Stimulated activated naive CD8-positive, alpha-beta T cell treated with anti-CD3 and anti-CD28 coated beads, Interleukin-15, Interleukin-2, amounts not matched to agents 100 U/mL and 50 U/mL, for 24 hours (primary cell): ENCODE data around the gene HBZ.
A peak's percentile ranks its signal among the peaks of the same experiment; 100 is the strongest.
"Not testable (repeated sequence)": the region's sequence is repeated elsewhere in the genome, so short reads cannot be mapped to it uniquely, and the experiment has no call there.

ENCODE experiments used
- ATAC-seq: fragments of 150-1000 bp; cut with Tn5 transposase; one replicate; pipeline ENCODE4 v1.10.0; 2021
- DNase-seq: peaks from one replicate; pipeline ENCODE4 v3.0.0; 2021

HBZ gene

GRCh38 chr16:152141-153128 is at the start of gene HBZ:
Gene HBZ (plus strand): TSS chr16:152644. CDS start chr16:152910, 266 bp downstream.
- ATAC-seq, result peak; percentile 30
- DNase-seq, result no peak

- ATAC-seq (no peak), DNase-seq (no peak)
Measured at GRCh38 chr16:104355-104754, 48.1 kb upstream of the HBZ start.

- ATAC-seq (no peak), DNase-seq (no peak)
Measured at GRCh38 chr16:104928-105327, 47.5 kb upstream of the HBZ start.

GRCh38 chr16:105521-105920 is 46.9 kb upstream of the HBZ start:
- DNase-seq, result no peak

GRCh38 chr16:106623-107324 is 45.7 kb upstream of the HBZ start:
- DNase-seq, result peak; percentile 46
- peak; percentile 65 for ATAC-seq

More at GRCh38 chr16:105521-105920, 46.9 kb upstream of the HBZ start:
- ATAC-seq, result no peak

GRCh38 chr16:112153-112840 is 40.1 kb upstream of the HBZ start:
- ATAC-seq (no peak), DNase-seq (no peak)

DNA sequence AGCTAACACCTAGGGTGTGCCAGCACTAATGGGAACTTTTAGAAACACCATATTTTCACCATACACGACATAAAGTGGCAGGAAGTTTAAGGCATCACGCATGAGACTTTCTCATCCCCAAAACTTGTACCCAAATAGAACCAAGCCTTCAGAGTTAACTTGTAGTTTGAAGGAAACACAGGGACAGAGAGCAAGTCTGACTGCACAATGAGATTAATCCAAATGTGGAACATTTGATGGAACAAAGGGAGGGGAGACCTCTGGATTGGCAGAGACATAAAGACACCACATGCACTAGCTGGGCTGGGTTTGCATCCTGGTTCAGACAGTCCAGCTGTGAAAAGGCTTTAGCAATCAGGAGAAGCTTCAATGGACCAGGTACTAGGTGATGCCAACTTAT is 38.1 kb upstream of the HBZ start:
- ATAC-seq (no peak), DNase-seq (no peak)

GRCh38 chr16:116015-116414 is 36.4 kb upstream of the HBZ start:
- no peak for DNase-seq
- no peak for ATAC-seq

GRCh38 chr16:117379-118365 is 34.8 kb upstream of the HBZ start:
- ATAC-seq (peak; percentile 84), DNase-seq (peak; percentile 77)

- no peak for ATAC-seq
- no peak for DNase-seq
Measured at GRCh38 chr16:118857-119256, 33.6 kb upstream of the HBZ start.

DNA sequence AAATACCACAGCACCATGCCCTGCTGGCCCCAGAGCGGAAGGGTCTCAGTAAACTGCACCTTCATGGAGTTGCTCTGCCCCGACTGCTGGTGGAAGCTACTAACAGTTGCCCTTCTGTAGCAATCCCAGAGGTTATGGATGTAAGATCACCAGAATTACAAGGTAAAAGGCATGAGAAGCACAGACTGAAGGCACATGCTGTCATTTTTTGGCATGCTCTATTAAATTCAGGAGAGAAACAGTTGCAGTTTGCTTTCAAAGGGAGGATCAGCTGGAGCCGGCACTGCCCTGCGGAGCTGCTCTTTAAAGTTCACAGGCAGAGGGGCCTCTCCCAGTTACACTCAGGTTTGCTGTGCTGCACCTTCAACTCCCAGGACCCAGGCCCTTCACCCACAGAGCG is 33.1 kb upstream of the HBZ start:
- DNase-seq (no peak), ATAC-seq (no peak)

DNA sequence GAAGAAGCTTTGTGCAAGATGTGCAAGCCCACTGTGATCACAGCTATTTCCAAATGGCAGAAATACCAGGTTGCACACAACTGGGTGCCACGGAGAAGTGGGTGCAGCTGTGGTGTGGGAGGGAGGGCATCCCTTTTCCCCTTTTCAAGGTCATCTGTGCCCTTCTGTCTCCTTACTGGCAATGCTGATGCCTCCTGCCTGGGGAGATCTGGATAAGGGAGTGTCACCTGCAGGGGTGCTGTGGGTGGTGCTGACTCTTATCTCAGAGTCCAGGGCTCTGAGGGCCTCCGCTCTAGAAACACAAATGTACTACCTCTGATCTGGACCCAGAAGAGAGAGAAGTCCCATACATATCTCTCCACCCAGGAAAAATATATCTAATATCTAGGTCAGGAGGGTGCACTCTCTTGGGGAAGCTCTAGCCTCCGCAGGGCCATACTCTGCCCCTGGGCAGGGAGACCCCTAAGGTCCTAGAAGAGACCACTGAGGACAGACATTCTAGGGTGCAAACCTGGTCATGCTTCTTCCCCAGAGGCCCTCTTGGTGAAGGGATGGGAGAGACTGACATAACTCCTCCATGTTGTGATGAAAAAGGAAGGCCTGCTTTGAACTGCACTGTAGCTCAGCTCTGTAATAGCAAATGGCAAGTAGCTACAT is 32.5 kb upstream of the HBZ start:
- ATAC-seq (no peak), DNase-seq (no peak)

DNA sequence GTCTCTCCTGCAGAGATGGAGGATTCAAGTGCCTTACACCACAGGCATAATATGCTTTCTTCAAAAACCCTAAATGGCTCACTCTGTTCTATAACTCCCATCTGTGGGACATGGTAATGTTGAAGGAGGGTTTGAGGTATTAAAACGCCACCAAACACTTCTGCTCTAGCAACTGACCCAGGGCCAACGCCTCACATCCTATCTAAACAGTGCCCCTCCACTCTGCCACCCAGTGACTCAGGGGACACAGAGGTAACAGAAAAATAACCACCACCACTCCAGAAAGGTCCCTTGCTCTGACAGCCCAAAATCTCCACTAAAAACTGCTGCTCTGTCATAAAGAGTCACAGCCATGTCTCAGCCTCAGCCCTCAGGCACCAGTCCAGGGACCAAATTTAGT is 31.7 kb upstream of the HBZ start:
- no peak for DNase-seq
- no peak for ATAC-seq

DNA sequence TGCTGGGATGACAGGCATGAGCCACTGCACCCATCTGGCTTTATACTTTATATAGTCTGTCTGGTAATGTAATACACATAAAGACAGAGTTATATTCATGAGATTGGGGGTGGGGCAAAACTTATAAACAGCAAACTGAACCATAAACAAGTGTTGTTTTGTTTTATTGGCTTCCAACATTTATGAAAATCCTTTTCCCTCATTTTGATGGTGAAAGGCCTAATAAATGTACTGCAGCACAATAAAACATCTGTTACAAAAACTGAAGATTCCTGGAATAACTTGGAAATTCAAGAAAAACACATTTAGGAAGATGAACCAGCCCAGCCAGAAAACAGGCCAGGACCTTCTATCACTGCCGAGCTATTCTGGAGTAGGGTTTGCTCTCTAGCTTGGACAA is 30.1 kb upstream of the HBZ start:
- no peak for ATAC-seq
- DNase-seq, result no peak

DNA sequence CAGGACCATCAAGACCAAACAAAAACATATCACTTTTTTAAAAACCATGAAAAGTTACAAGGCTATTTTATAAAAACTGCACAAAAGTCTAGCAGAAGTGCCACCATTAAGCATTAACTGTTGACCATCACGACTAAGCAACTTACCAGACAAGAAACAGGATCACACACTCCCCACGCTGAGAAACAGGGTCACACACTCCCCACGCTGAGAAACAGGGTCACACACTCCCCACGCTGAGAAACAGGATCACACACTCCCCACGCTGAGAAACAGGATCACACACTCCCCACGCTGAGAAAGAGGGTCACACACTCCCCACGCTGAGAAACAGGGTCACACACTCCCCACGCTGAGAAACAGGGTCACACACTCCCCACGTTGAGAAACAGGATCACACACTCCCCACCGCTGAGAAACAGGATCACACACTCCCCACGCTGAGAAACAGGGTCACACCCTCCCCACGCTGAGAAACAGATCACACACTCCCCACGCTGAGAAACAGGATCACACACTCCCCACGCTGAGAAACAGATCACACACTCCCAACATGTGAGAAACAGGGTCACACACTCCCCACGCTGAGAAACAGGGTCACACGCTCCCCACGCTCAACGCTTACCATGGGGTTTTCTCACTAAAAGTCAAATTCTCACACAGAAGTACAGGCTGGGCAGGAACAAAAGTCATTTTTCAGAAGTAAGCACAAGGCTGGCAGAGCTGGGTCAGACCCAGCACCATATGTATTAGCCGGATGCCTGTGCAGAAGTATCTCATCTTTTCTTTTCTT is 28.7 kb upstream of the HBZ start:
- not testable (repeated sequence) for ATAC-seq, DNase-seq

DNA sequence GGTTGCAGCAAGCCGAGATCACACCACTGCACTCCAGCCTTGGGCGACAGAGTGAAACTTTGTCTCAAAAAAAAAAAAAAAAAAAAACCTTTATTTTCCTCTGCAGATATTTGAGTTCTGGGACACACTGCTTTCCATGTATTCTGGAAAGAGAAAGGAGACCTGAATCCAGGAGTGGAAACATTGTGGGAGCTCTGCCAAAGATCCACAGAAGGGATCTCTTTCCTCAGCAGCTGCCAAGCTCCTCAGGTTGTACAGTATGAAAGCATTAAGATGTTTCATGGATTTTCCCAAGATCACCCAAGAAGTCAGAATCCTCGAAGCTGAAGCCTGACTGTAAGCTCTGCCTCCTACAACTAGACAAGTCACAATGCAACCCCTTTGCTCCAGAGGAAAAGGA is 27.4 kb upstream of the HBZ start:
- ATAC-seq (no peak), DNase-seq (no peak)

- ATAC-seq (peak; percentile 62), DNase-seq (no peak)
Measured at GRCh38 chr16:129075-129474, 23.4 kb upstream of the HBZ start.

DNA sequence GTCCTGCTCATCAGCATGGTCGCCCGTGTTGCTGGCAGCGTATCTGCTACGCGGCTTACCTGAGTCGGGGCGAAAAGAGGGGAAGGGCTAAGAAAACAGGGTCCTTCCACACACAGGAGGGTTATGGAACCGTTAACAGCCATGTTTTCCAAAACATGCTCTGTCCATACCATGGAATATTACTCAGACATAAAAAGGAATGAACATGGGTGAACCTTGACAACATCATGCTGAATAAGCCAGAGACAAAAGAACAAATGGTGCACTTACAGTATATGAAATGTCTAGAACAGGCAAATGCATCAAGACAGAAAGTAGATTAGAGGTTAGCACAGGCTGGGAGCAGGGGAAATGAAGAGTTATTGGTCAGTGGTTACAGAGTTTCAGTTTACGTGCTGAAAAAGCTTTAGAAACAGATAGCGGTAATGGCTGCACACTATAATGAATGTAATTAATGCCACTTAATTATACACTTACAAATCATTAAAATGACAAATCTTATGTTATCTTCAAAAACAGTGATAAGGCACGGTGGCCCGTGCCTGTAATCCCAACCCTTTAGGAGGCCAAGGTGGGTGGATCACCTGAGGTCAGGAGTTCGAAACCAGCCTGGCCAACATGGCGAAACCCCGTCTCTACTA is 21.8 kb upstream of the HBZ start:
- ATAC-seq (no peak), DNase-seq (no peak)

DNA sequence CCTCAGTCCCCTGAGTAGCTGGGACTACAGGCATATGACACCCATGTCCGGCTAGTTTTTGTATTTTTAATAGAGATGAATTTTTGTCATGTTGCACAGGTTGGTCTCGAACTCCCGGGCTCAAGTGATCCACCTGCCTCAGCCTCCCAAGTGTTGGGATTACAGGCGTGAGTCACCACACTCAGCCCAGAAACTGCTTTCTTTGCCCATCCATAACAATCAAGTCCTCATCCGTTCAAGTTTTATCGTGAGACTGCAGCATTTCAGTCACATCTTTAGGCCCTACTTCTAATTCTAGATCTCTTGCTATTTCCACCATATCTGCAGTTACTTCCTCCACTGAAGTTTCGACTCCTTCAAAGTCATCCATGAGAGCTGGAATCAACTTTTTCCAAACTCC is 20.3 kb upstream of the HBZ start:
- ATAC-seq (no peak), DNase-seq (no peak)

- DNase-seq (no peak), ATAC-seq (no peak)
Measured at GRCh38 chr16:133716-134115, 18.7 kb upstream of the HBZ start.
